ENCODE measurements around the gene SAAL1. TPM values are rescaled to one million over a fixed set of nuclear protein-coding genes. Genes with fewer than 3 reads are reported as not detected.

Gene SAAL1
- total and polyA plus RNA-seq, 9 of the 15 experiments (the other 6 are each of a cell fraction or from before 2014, with no cell fraction given) = 38.9 to 77.5 (median 56.4) TPM

GRCh38 chr11:18081551-18081950, 24.3 kb downstream of the SAAL1 start:
- H3K9me1 ChIP-seq (ENCODE audit: control insufficient read depth, insufficient read depth, low read length) = no peaks in the 10 kb centered on the region
- ChIA-PET CTCF (ENCODE audit: low intra/inter-chr PET ratio) (no interaction called here), POLR2A (interaction anchor here (0.8 to 1.8 kb wide), 3 partner anchors 8 to 45 kb away, joined by 3 to 6 read pairs (median 4); no protein-coding TSS in a partner anchor)
- H3K9ac ChIP-seq (ENCODE audit: insufficient read depth in 1 of 2, low read depth in 2 of 2, low read length in 2 of 2) = no peak overlapping the region
- no peaks in the 10 kb centered on the region for H3K9me3 ChIP-seq (replicated peaks; ENCODE audit: control insufficient read depth, insufficient read depth, low read depth, low read length)
- intact Hi-C loops (cut with micrococcal nuclease) (no loop called here), in situ Hi-C loops (cut with MboI) (no loop called here)
- 53% methylated on average over 1 of the region's 2 CpGs for WGBS (ENCODE audit: insufficient coverage, low coverage, missing lambda C conversion rate)
- no peak overlapping the region for H3K4me2 ChIP-seq (ENCODE audit: insufficient read depth, low read length)
- H3K36me3 ChIP-seq (ENCODE audit: control insufficient read depth, insufficient read depth, low read length) = peaks cover 67% of the 10 kb centered on the region; the same call in 2 of the 3 replicates
- FAIRE-seq (no peak), DNase-seq (ENCODE audit: extremely low read depth in 1 of 4, low spot score in 3 of 4) (peak in 2 of 4 experiments; percentile 15 to 19), ATAC-seq (no peak)
- no peaks in the 10 kb centered on the region for H3K4me1 ChIP-seq (replicated peaks in 1 of 2; ENCODE audit: control insufficient read depth in 2 of 2, insufficient read depth in 2 of 2, low read length in 2 of 2)
- H3K27me3 ChIP-seq (ENCODE audit: control insufficient read depth in 2 of 2, insufficient read depth in 2 of 2, low read length in 2 of 2) = no peaks in the 10 kb centered on the region
- no peaks in the 10 kb centered on the region for H3K79me2 ChIP-seq (ENCODE audit: control insufficient read depth, insufficient read depth, low read length)
- H3K4me3 ChIP-seq = no peak overlapping the region
- no peaks in the 10 kb centered on the region for H4K20me1 ChIP-seq (replicated peaks; ENCODE audit: control insufficient read depth, insufficient read depth, low read length)
- BruUV-seq (replicated peaks) = no TSS peak
- no peak overlapping the region for H3K27ac ChIP-seq (ENCODE audit: extremely low read depth, low read depth, low read length)
- TF ChIP-seq TCF3 (CRISPR knock-in tag; IDR thresholded peaks at IDR 0.05) (no peak), ZMIZ1 (IDR thresholded peaks at IDR 0.05; ENCODE audit: low read depth in 2 of 2, low read length in 2 of 2) (no peak), ZNF395 (CRISPR knock-in tag; IDR thresholded peaks at IDR 0.05) (no peak), ZNF384 (IDR thresholded peaks at IDR 0.05; ENCODE audit: low read depth, low read length) (no peak), NFIX (CRISPR knock-in tag; IDR thresholded peaks at IDR 0.05; ENCODE audit: low read depth) (0 out of 2 replicates have a peak, but pooled peaks have one; percentile 25), MAFG (tag; conservative IDR thresholded peaks at IDR 0.05) (no peak), NFIC (IDR thresholded peaks at IDR 0.05) (peak; percentile 93), PHF20 (IDR thresholded peaks at IDR 0.05; ENCODE audit: partially characterized antibody) (no peak), ZNF197 (CRISPR knock-in tag; IDR thresholded peaks at IDR 0.05; ENCODE audit: low read depth) (no peak), TAF9B (IDR thresholded peaks at IDR 0.05; ENCODE audit: partially characterized antibody) (no peak), POLR2AphosphoS2 (IDR thresholded peaks at IDR 0.05; ENCODE audit: low read length) (no peak), AFF1 (IDR thresholded peaks at IDR 0.05; ENCODE audit: low read depth in 1 of 2, partially characterized antibody in 2 of 2) (no peak)
- H2AFZ ChIP-seq (ENCODE audit: low read depth, low read length) = no peak overlapping the region
